ENCODE data around the gene TMEM187. TPM values are rescaled to one million over a fixed set of nuclear protein-coding genes. Genes with fewer than 3 reads are reported as not detected.

Gene TMEM187
- total RNA-seq, 1 donor from 2014 or later: 2.4 TPM

DNA sequence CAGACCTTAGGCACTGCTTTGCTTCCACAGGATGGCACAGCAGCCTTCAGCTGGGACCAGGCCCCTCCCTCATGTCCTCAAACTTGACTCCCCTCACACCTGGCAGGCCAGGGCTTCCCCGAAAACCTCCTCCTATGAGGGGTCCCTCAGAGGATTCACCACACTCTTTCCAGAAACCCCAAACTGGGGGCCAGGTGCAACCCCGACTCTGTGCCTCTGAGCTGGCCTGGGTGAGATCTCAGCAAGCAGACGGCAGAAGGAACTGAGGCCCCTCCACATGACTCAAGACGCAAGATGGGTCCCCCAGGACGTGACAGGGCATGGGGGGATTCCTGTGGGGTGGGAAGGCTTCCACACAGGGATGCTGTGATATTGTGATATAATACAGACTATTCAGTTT lies 7.1 kb upstream of the TMEM187 start:
- H3K27ac Mint-ChIP-seq: peak overlapping the region; percentile 90
- Histone ChIP-seq H3K9me3 (ENCODE audit: low read depth) (no peaks in the 10 kb centered on the region), H3F3A (ENCODE audit: low read depth) (peaks cover 10% of the 10 kb centered on the region), H3K9ac (no peak overlapping the region), H4K20me1 (ENCODE audit: low read depth) (peaks cover 60% of the 10 kb centered on the region), H2AFZ (replicated peaks) (no peak overlapping the region), H3K4me2 (no peak overlapping the region), H3K4me1 (peaks cover 18% of the 10 kb centered on the region), H3K4me3 (no peak overlapping the region), H3K27me3 (no peaks in the 10 kb centered on the region), H3K36me3 (no peaks in the 10 kb centered on the region), H3K79me2 (ENCODE audit: low read depth) (peaks cover 79% of the 10 kb centered on the region), H3K27ac (no peak overlapping the region)
- H3K4me3 Mint-ChIP-seq: no peak overlapping the region
- H3K4me1 Mint-ChIP-seq: peaks cover 36% of the 10 kb centered on the region
- peaks cover 13% of the 10 kb centered on the region for H3K36me3 Mint-ChIP-seq
- peaks cover 15% of the 10 kb centered on the region for H3K27me3 Mint-ChIP-seq (ENCODE audit: insufficient read depth, low read depth)
- H3K9me3 Mint-ChIP-seq: no peaks in the 10 kb centered on the region
- no peak for DNase-seq (ENCODE audit: low spot score)
- TF ChIP-seq, protein P1, sequence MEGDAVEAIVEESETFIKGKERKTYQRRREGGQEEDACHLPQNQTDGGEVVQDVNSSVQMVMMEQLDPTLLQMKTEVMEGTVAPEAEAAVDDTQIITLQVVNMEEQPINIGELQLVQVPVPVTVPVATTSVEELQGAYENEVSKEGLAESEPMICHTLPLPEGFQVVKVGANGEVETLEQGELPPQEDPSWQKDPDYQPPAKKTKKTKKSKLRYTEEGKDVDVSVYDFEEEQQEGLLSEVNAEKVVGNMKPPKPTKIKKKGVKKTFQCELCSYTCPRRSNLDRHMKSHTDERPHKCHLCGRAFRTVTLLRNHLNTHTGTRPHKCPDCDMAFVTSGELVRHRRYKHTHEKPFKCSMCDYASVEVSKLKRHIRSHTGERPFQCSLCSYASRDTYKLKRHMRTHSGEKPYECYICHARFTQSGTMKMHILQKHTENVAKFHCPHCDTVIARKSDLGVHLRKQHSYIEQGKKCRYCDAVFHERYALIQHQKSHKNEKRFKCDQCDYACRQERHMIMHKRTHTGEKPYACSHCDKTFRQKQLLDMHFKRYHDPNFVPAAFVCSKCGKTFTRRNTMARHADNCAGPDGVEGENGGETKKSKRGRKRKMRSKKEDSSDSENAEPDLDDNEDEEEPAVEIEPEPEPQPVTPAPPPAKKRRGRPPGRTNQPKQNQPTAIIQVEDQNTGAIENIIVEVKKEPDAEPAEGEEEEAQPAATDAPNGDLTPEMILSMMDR (IDR thresholded peaks at IDR 0.05): no peak
- TF ChIP-seq EZH2phosphoT487 (IDR thresholded peaks at IDR 0.05) (no peak), EZH2 (IDR thresholded peaks at IDR 0.05) (no peak)

DNA sequence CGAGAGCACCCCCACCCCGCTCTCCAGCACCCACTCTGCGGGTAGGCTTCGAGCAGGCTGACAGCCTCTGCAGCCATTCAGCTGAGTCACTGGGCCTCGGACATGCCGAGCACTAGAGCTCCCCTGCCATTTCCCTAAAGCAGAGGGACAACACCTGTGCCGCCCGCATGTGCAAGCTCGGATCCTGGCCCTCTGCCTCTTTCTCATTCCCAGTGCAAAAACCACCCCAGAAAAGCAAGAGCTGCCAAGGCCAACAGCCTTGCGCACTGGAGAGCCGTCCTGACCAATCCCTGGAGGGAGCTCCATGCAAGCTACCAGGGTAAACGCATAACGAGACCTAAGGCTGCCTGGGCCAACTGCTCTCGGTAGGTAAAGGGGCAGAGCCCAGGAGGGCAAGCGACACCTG lies 6.3 kb upstream of the TMEM187 start:
- Mint-ChIP-seq H3K27ac (peak overlapping the region; percentile 87), H3K27me3 (ENCODE audit: insufficient read depth, low read depth) (peaks cover 18% of the 10 kb centered on the region), H3K4me1 (peaks cover 36% of the 10 kb centered on the region), H3K4me3 (peak overlapping the region; percentile 63), H3K36me3 (peaks cover 6% of the 10 kb centered on the region), H3K9me3 (no peaks in the 10 kb centered on the region)
- H3F3A ChIP-seq (ENCODE audit: low read depth): peaks cover 16% of the 10 kb centered on the region
- DNase-seq (ENCODE audit: low spot score): no peak
- H3K4me3 ChIP-seq: no peak overlapping the region
- H3K27me3 ChIP-seq: no peaks in the 10 kb centered on the region
- peaks cover 18% of the 10 kb centered on the region for H3K4me1 ChIP-seq
- no peak overlapping the region for H2AFZ ChIP-seq (replicated peaks)
- H3K9ac ChIP-seq: no peak overlapping the region
- H3K36me3 ChIP-seq: no peaks in the 10 kb centered on the region
- no peak for TF ChIP-seq EZH2phosphoT487 (IDR thresholded peaks at IDR 0.05)
- TF ChIP-seq, protein P1 (IDR thresholded peaks at IDR 0.05): no peak
- no peak for TF ChIP-seq EZH2 (IDR thresholded peaks at IDR 0.05)
- H3K79me2 ChIP-seq (ENCODE audit: low read depth): peaks cover 84% of the 10 kb centered on the region
- H4K20me1 ChIP-seq (ENCODE audit: low read depth): peaks cover 60% of the 10 kb centered on the region
- no peak overlapping the region for H3K27ac ChIP-seq
- no peaks in the 10 kb centered on the region for H3K9me3 ChIP-seq (ENCODE audit: low read depth)
- H3K4me2 ChIP-seq: no peak overlapping the region

DNA sequence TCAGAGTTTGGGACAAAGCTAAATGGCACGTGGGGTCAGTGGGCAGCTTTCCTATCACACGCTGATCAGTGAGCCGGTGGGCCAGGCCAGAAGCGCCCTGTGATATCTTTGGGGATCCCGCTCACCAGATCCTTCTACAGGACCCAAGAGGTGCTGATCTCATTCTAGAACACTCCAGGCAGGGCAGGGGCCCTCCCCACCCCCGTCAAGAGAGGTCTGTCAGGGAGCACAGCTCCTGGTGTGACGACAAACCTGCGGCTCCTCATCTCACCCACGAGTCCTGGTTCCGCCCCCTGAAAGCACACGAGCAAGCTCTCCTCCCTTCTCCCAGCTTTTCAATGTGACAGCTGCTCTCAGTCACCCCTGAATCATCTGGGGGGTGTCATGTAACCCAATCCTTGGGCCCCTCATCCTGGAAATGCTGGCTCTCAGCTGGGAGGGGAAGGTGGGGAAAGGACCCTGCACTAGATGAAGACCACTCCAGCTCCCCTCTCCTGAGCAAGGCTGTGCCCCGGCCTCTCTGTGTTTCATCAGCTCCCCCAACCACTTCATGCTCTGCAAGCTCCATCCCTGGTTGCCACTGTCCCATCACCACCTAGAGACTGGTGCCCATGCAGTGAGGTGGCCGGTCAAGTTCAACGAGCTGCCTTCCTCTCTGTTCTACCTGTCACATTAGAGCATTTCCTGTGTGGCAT lies 5.6 kb upstream of the TMEM187 start:
- Histone ChIP-seq H4K20me1 (ENCODE audit: low read depth) (peaks cover 60% of the 10 kb centered on the region), H3K27me3 (no peaks in the 10 kb centered on the region), H3K4me3 (no peak overlapping the region), H3K9ac (no peak overlapping the region), H3K4me2 (peak overlapping the region; percentile 79), H3K36me3 (no peaks in the 10 kb centered on the region), H3K79me2 (ENCODE audit: low read depth) (peaks cover 84% of the 10 kb centered on the region), H3K27ac (no peak overlapping the region), H3F3A (ENCODE audit: low read depth) (peaks cover 23% of the 10 kb centered on the region), H3K9me3 (ENCODE audit: low read depth) (no peaks in the 10 kb centered on the region), H2AFZ (replicated peaks) (no peak overlapping the region), H3K4me1 (peaks cover 18% of the 10 kb centered on the region)
- TF ChIP-seq EZH2phosphoT487 (IDR thresholded peaks at IDR 0.05) (no peak), EZH2 (IDR thresholded peaks at IDR 0.05) (no peak)
- TF ChIP-seq, protein P1 (IDR thresholded peaks at IDR 0.05): no peak
- peak overlapping the region; percentile 38 for H3K27ac Mint-ChIP-seq
- H3K4me3 Mint-ChIP-seq: peak overlapping the region; percentile 100
- peaks cover 21% of the 10 kb centered on the region for H3K27me3 Mint-ChIP-seq (ENCODE audit: insufficient read depth, low read depth)
- peaks cover 36% of the 10 kb centered on the region for H3K4me1 Mint-ChIP-seq
- H3K9me3 Mint-ChIP-seq: no peaks in the 10 kb centered on the region
- no peak for DNase-seq (ENCODE audit: low spot score)
- H3K36me3 Mint-ChIP-seq: peaks cover 7% of the 10 kb centered on the region

Data from neural progenitor cell (in vitro differentiated cells).